ENCODE measurements around the gene MTMR2.

The MTMR2 gene

GRCh38 chr11:95923728-95924413, at the start of gene MTMR2:
TSS of gene MTMR2 (minus strand) at chr11:95924107. CDS start at chr11:95923954, 153 bp downstream.
- peak; percentile 18 for DNase-seq

GRCh38 chr11:95972060-95972459, 48.2 kb upstream of the MTMR2 start:
- no peak for DNase-seq

- DNase-seq: no peak
Measured at GRCh38 chr11:95968585-95968984, 44.7 kb upstream of the MTMR2 start.

- no peak for DNase-seq
Measured at GRCh38 chr11:95964281-95964680, 40.4 kb upstream of the MTMR2 start.

- DNase-seq: no peak
Measured at GRCh38 chr11:95961758-95962157, 37.9 kb upstream of the MTMR2 start.

GRCh38 chr11:95950905-95951304, 27.0 kb upstream of the MTMR2 start:
- DNase-seq: no peak

- DNase-seq: no peak
Measured at GRCh38 chr11:95948637-95949036, 24.7 kb upstream of the MTMR2 start.

GRCh38 chr11:95944623-95945022, 20.7 kb upstream of the MTMR2 start:
- no peak for DNase-seq

- DNase-seq: no peak
Measured at GRCh38 chr11:95943546-95943945, 19.6 kb upstream of the MTMR2 start.

GRCh38 chr11:95939091-95939490, 15.2 kb upstream of the MTMR2 start:
- no peak for DNase-seq

GRCh38 chr11:95937358-95937757, 13.5 kb upstream of the MTMR2 start:
- no peak for DNase-seq

- no peak for DNase-seq
Measured at GRCh38 chr11:95933594-95933993, 9.7 kb upstream of the MTMR2 start.

- no peak for DNase-seq
Measured at GRCh38 chr11:95931916-95932315, 8.0 kb upstream of the MTMR2 start.

- no peak for DNase-seq
Measured at GRCh38 chr11:95930948-95931347, 7.0 kb upstream of the MTMR2 start.

- no peak for DNase-seq
Measured at GRCh38 chr11:95926726-95927125, 2.8 kb upstream of the MTMR2 start.

- no peak for DNase-seq
Measured at GRCh38 chr11:95925011-95925410, 1.1 kb upstream of the MTMR2 start.

GRCh38 chr11:95924414-95924760, 480 bp upstream of the MTMR2 start:
- DNase-seq: no peak

GRCh38 chr11:95923439-95923727, 524 bp downstream of the MTMR2 start:
- no peak for DNase-seq

- DNase-seq: no peak
Measured at GRCh38 chr11:95922536-95923438, 1.1 kb downstream of the MTMR2 start.

GRCh38 chr11:95922099-95922498, 1.8 kb downstream of the MTMR2 start:
- no peak for DNase-seq

- no peak for DNase-seq
Measured at GRCh38 chr11:95920460-95921105, 3.3 kb downstream of the MTMR2 start.

GRCh38 chr11:95919514-95919913, 4.4 kb downstream of the MTMR2 start:
- no peak for DNase-seq

GRCh38 chr11:95918720-95919119, 5.2 kb downstream of the MTMR2 start:
- no peak for DNase-seq

GRCh38 chr11:95918056-95918455, 5.9 kb downstream of the MTMR2 start:
- no peak for DNase-seq
